CD4-positive, alpha-beta memory T cell (primary cell): Measurements from ENCODE around the gene NBEA. TPM values are rescaled to one million over a fixed set of nuclear protein-coding genes. Genes with fewer than 3 reads are reported as not detected.
A peak's percentile ranks its signal among the peaks of the same experiment; 100 is the strongest.

Experiments
- CTCF ChIA-PET: fragments of 350-600 bp; sonication (Branson Sonifier 250); formaldehyde crosslinking; loops from one replicate; lab custom pipeline; 2021; ENCODE audit warnings: inconsistent platforms; ENCODE audit not compliant: partially characterized antibody; lab: Charles Lee
- POLR2A ChIA-PET: fragments of 350-600 bp; sonication (Branson Sonifier 250); formaldehyde crosslinking; loops from one replicate; lab custom pipeline; 2021; ENCODE audit not compliant: partially characterized antibody; lab: Charles Lee
- DNase-seq, 5 donors: peaks; one replicate each; pipeline versions ENCODE4 v3.0.0 to v3.0.0-alpha.2; 2020 to 2022; ENCODE audit warnings: mixed read lengths in 1 of 5
- H3K27ac ChIP-seq: one replicate; pipeline ENCODE4 v1.7.0; 2013; ENCODE audit warnings: low read depth, low read length
- H3K27me3 ChIP-seq: 2 replicates; pipeline ENCODE4 v1.7.0; 2013; ENCODE audit warnings: mild to moderate bottlenecking, low read length, moderate library complexity; ENCODE audit not compliant: insufficient read depth
- H3K36me3 ChIP-seq: 2 replicates; pipeline ENCODE4 v1.7.0; 2013; ENCODE audit warnings: mild to moderate bottlenecking, low read length, moderate library complexity; ENCODE audit not compliant: insufficient read depth
- H3K4me1 ChIP-seq: 2 replicates; pipeline ENCODE4 v1.7.0; 2013; ENCODE audit warnings: mild to moderate bottlenecking, low read length, moderate library complexity; ENCODE audit not compliant: insufficient read depth
- H3K4me3 ChIP-seq, 2 donors: one replicate each; pipeline ENCODE4 v1.7.0; 2013; ENCODE audit warnings: low read length in 2 of 2, mild to moderate bottlenecking in 1 of 2
- H3K9me3 ChIP-seq, 2 donors: one replicate each; pipeline ENCODE4 v1.7.0; 2013; ENCODE audit warnings: low read length in 2 of 2, control low read depth in 1 of 2; ENCODE audit not compliant: control insufficient read depth in 1 of 2
- H3K27ac Mint-ChIP-seq, 7 donors: one replicate each; pipeline ENCODE4 v1.8.0; 2020 to 2021; ENCODE audit warnings: mixed read lengths in 7 of 7, mild to moderate bottlenecking in 6 of 7, inconsistent platforms in 3 of 7, moderate library complexity in 3 of 7
- H3K27me3 Mint-ChIP-seq, 2 donors: one replicate each; pipeline ENCODE4 v1.8.0; 2020 to 2021; ENCODE audit warnings: mixed read lengths in 2 of 2
- H3K36me3 Mint-ChIP-seq, 2 donors: one replicate each; pipeline ENCODE4 v1.8.0; 2020 to 2021; ENCODE audit warnings: mixed read lengths in 2 of 2, inconsistent platforms in 1 of 2, mild to moderate bottlenecking in 1 of 2
- H3K4me1 Mint-ChIP-seq, 4 donors: one replicate each; pipeline ENCODE4 v1.8.0; 2020 to 2021; ENCODE audit warnings: mixed read lengths in 4 of 4, mild to moderate bottlenecking in 1 of 4
- H3K4me3 Mint-ChIP-seq, 8 donors: one replicate each; pipeline ENCODE4 v1.8.0; 2020 to 2021; ENCODE audit warnings: mixed read lengths in 8 of 8, mild to moderate bottlenecking in 7 of 8, moderate library complexity in 6 of 8, inconsistent platforms in 3 of 8
- H3K9me3 Mint-ChIP-seq, 8 donors: one replicate each; pipeline ENCODE4 v1.8.0; 2020 to 2021; ENCODE audit warnings: mixed read lengths in 8 of 8, mild to moderate bottlenecking in 5 of 8, inconsistent platforms in 3 of 8, moderate library complexity in 1 of 8
- intact Hi-C: fragments of 100-400 bp; cut with micrococcal nuclease; formaldehyde crosslinking; loops from one replicate; pipeline ENCODE4 v1.15.1; 2023
- polyA plus RNA-seq, 2 donors: library from polyadenylated mRNA; unstranded; fragments of 300-500 nt; fragmentation: Illumina TruSeq; gene quantifications; one replicate each; pipeline ENCODE4 v1.2.3, GENCODE V29; 2021
- total RNA-seq, 2 experiments: library from RNA; stranded (reverse); gene quantifications; one replicate each; pipeline ENCODE4 v1.2.3, GENCODE V29; 2021

Gene NBEA
- total and polyA plus RNA-seq, 4 experiments from 2014 or later, result 0.48 to 1.8 (median 1.1) TPM

DNA sequence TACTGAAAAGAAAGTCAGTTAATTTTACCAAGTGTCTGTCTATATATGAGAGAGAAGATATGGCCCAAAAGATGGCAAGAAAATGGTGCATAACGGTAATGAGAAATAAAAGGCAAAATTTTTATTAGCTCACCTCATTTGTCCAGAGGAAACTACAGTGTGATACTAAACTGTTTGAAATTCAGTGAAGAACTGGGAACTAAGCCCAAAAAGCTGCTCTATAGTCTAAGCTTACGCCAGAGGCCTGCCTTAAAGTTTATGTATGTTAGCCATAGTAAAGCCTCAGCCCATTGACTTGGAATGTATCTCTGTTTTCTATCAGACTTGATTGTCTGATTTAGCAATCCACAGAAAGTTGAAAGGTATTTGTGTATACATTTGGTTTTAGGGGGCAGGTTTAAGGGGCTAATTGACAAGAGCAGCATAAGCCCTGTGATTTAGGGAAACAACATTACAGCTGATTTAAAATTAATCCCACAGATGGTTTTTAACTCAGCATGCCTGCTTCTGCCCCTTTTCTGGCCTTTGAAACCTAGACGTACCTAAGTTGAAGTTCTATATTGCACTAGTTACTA is 625.4 kb downstream of the NBEA start:
- Histone ChIP-seq H3K4me1 (no peaks in the 10 kb centered on the region), H3K27ac (no peak overlapping the region), H3K27me3 (no peaks in the 10 kb centered on the region), H3K36me3 (no peaks in the 10 kb centered on the region), H3K9me3 (no peaks in the 10 kb centered on the region), H3K4me3 (no peak overlapping the region)
- Mint-ChIP-seq H3K4me3 (no peak overlapping the region), H3K27ac (no peak overlapping the region), H3K9me3 (peaks cover 0 to 4% (median 0%) of the 10 kb centered on the region in 8 donors), H3K27me3 (no peaks in the 10 kb centered on the region), H3K4me1 (no peaks in the 10 kb centered on the region), H3K36me3 (no peaks in the 10 kb centered on the region)
- POLR2A ChIA-PET, result no interaction called here
- no peak for DNase-seq
- CTCF ChIA-PET, result no interaction called here
- intact Hi-C loops, result no loop called here

DNA sequence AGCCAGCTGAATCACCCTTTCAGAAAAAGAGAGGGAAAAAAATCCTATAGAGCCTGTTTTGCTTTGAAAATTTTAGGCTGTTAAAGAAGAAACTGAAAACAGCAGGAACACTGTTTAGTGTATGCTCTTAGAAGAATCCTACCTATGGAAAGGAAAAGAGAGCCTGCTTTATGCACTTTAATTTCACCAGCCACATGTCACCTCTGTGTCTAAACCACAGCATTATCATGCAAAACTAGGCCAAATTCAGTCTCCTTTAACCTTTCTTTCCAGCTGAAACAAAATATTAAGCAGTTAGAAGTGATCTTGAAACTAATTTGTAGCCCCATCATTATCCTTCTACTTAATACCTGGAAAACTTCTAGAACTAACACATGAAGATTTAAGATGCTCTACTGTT is 631.6 kb downstream of the NBEA start:
- no peaks in the 10 kb centered on the region for H3K27me3 Mint-ChIP-seq
- no peak for DNase-seq
- H3K27ac ChIP-seq, result no peak overlapping the region
- intact Hi-C loops, result no loop called here
- no peak overlapping the region for H3K4me3 Mint-ChIP-seq
- H3K27ac Mint-ChIP-seq, result no peak overlapping the region
- POLR2A ChIA-PET, result no interaction called here
- no peaks in the 10 kb centered on the region for H3K36me3 ChIP-seq
- H3K4me3 ChIP-seq, result no peak overlapping the region
- H3K27me3 ChIP-seq, result no peaks in the 10 kb centered on the region
- H3K4me1 ChIP-seq, result no peaks in the 10 kb centered on the region
- no peaks in the 10 kb centered on the region for H3K4me1 Mint-ChIP-seq
- no peaks in the 10 kb centered on the region for H3K36me3 Mint-ChIP-seq
- CTCF ChIA-PET, result no interaction called here
- peaks cover 0 to 2% (median 0%) of the 10 kb centered on the region in 8 donors for H3K9me3 Mint-ChIP-seq
- H3K9me3 ChIP-seq, result no peaks in the 10 kb centered on the region

GRCh38 chr13:35592457-35592856 is 650.4 kb downstream of the NBEA start:
- Mint-ChIP-seq H3K4me3 (no peak overlapping the region), H3K27me3 (no peaks in the 10 kb centered on the region), H3K9me3 (peaks cover 0 to 4% (median 0%) of the 10 kb centered on the region in 8 donors), H3K36me3 (no peaks in the 10 kb centered on the region), H3K27ac (no peak overlapping the region), H3K4me1 (no peaks in the 10 kb centered on the region)
- Histone ChIP-seq H3K9me3 (no peaks in the 10 kb centered on the region), H3K4me1 (no peaks in the 10 kb centered on the region), H3K27me3 (no peaks in the 10 kb centered on the region), H3K4me3 (no peak overlapping the region), H3K36me3 (no peaks in the 10 kb centered on the region), H3K27ac (no peak overlapping the region)
- intact Hi-C loops, result no loop called here
- DNase-seq, result no peak
- POLR2A ChIA-PET, result no interaction called here
- CTCF ChIA-PET, result no interaction called here

GRCh38 chr13:35593651-35594050 is 651.6 kb downstream of the NBEA start:
- CTCF ChIA-PET, result no interaction called here
- no peak overlapping the region for H3K27ac Mint-ChIP-seq
- H3K36me3 ChIP-seq, result no peaks in the 10 kb centered on the region
- no peak overlapping the region for H3K27ac ChIP-seq
- H3K27me3 Mint-ChIP-seq, result no peaks in the 10 kb centered on the region
- H3K9me3 ChIP-seq, result no peaks in the 10 kb centered on the region
- H3K4me1 Mint-ChIP-seq, result no peaks in the 10 kb centered on the region
- POLR2A ChIA-PET, result no interaction called here
- H3K36me3 Mint-ChIP-seq, result no peaks in the 10 kb centered on the region
- H3K4me1 ChIP-seq, result no peaks in the 10 kb centered on the region
- H3K4me3 ChIP-seq, result no peak overlapping the region
- H3K9me3 Mint-ChIP-seq, result peaks cover 0 to 4% (median 0%) of the 10 kb centered on the region in 8 donors
- no peaks in the 10 kb centered on the region for H3K27me3 ChIP-seq
- DNase-seq, result no peak
- no peak overlapping the region for H3K4me3 Mint-ChIP-seq
- intact Hi-C loops, result no loop called here

DNA sequence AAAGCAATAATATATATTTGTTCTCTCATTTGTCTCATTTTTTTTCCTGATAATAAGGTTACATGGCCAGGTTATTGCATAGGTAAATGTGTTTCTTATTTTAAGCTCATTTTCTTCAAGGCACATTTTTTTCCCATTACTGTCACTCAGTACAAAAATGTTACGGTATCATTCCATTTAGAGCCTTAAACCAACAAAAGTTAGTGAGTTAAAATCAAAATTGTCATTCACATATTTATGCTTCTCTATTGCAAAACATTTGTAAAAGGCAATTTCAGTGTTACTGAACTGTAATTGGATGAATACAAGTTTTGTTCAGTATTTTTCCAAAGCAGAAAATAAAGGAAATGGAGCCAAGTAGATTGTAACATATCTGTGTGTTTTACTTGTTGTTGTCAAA is 652.0 kb downstream of the NBEA start:
- Mint-ChIP-seq H3K9me3 (peaks cover 0 to 4% (median 2%) of the 10 kb centered on the region in 8 donors), H3K36me3 (no peaks in the 10 kb centered on the region), H3K27me3 (no peaks in the 10 kb centered on the region), H3K4me3 (no peak overlapping the region), H3K27ac (no peak overlapping the region), H3K4me1 (no peaks in the 10 kb centered on the region)
- intact Hi-C loops, result no loop called here
- no peak for DNase-seq
- no peaks in the 10 kb centered on the region for H3K4me1 ChIP-seq
- POLR2A ChIA-PET, result no interaction called here
- no peak overlapping the region for H3K27ac ChIP-seq
- CTCF ChIA-PET, result no interaction called here
- H3K27me3 ChIP-seq, result no peaks in the 10 kb centered on the region
- H3K36me3 ChIP-seq, result no peaks in the 10 kb centered on the region
- H3K4me3 ChIP-seq, result no peak overlapping the region
- H3K9me3 ChIP-seq, result no peaks in the 10 kb centered on the region

GRCh38 chr13:35595181-35595580 is 653.1 kb downstream of the NBEA start:
- no peaks in the 10 kb centered on the region for H3K36me3 ChIP-seq
- no peak overlapping the region for H3K4me3 ChIP-seq
- H3K36me3 Mint-ChIP-seq, result no peaks in the 10 kb centered on the region
- H3K27ac ChIP-seq, result no peak overlapping the region
- no peaks in the 10 kb centered on the region for H3K4me1 Mint-ChIP-seq
- ChIA-PET POLR2A (no interaction called here), CTCF (no interaction called here)
- intact Hi-C loops, result no loop called here
- H3K9me3 ChIP-seq, result no peaks in the 10 kb centered on the region
- H3K27ac Mint-ChIP-seq, result peak overlapping the region in 1 of 7 donors; percentile 30
- no peaks in the 10 kb centered on the region for H3K27me3 Mint-ChIP-seq
- peaks cover 0 to 4% (median 0%) of the 10 kb centered on the region in 8 donors for H3K9me3 Mint-ChIP-seq
- H3K4me3 Mint-ChIP-seq, result no peak overlapping the region
- DNase-seq, result no peak
- no peaks in the 10 kb centered on the region for H3K4me1 ChIP-seq
- no peaks in the 10 kb centered on the region for H3K27me3 ChIP-seq

- H3K4me3 ChIP-seq, result no peak overlapping the region
- POLR2A ChIA-PET, result no interaction called here
- Mint-ChIP-seq H3K27ac (no peak overlapping the region), H3K9me3 (peaks cover 0 to 4% (median 0%) of the 10 kb centered on the region in 8 donors), H3K4me3 (no peak overlapping the region), H3K4me1 (no peaks in the 10 kb centered on the region), H3K36me3 (no peaks in the 10 kb centered on the region), H3K27me3 (no peaks in the 10 kb centered on the region)
- no peaks in the 10 kb centered on the region for H3K4me1 ChIP-seq
- no peaks in the 10 kb centered on the region for H3K9me3 ChIP-seq
- CTCF ChIA-PET, result no interaction called here
- intact Hi-C loops, result no loop called here
- H3K27me3 ChIP-seq, result no peaks in the 10 kb centered on the region
- DNase-seq, result no peak
- no peaks in the 10 kb centered on the region for H3K36me3 ChIP-seq
- no peak overlapping the region for H3K27ac ChIP-seq
Observed at GRCh38 chr13:35596321-35597030, 654.4 kb downstream of the NBEA start.
